Stimulated activated CD4-positive, alpha-beta T cell treated with anti-CD3 and anti-CD28 coated beads, Interleukin-1b, Interleukin-23, amount 100 ng/mL, for 24 hours (primary cell): ENCODE results near the gene ADAMTSL1.
"Not testable (repeated sequence)": the region's sequence is repeated elsewhere in the genome, so short reads cannot be mapped to it uniquely, and the experiment has no call there.

Source experiments
- DNase-seq, 4 experiments: peaks; one replicate each; pipeline ENCODE4 v3.0.0-alpha.2; 2020; ENCODE audit warnings: low read depth in 4 of 4, low spot score in 1 of 4

The ADAMTSL1 gene

DNA sequence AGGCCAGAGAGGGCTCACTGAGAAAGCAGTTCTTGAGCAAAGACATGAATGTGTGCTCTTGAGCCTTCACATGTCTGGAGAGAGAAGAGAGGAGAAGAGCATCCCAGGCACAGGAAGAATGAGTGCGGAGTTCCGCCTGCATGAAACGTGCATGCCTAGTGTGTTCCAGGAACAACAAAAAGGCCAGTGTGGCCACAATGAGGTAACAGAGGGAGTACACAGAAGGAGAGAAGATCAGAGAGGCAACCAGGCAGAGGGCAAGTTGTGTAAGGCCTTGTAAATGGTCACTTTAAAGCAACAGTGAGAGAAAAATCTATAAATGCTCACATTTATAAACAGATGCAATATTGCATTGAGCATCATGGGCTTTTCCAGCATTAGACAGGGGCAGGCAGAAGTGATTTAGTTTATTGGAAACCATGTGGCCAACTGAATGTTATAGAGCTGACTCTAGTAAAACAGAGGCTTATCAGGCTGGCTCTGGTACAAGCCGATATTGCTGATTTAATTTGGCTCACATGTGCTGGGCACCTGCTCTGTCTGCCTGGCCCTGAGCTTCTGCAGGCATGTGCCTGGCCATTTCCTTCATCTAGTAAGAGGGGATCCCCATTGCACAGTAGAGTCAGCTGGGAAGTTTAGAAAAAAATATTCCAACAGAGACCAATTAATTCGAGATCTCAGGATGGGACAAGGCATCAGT is 373.8 kb downstream of the ADAMTSL1 start:
- no peak for DNase-seq

DNA sequence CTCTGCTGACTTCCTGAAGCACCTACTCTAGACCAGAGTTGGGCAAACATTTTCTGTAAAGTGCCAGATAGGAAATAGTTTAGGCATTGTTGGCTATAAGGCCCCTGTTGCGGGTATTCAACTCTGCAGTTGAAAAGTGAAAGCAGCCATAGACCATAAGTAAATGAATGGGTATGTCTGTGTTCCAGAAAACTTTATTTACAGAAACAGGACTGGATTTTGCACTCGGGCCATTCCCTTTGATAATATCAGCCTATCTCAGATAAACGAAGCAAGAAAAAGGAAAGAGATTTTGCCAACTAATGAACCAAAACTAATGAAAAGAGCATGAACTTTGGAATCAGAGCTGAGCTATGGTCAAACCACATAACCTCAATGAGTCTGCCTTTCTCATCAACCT is 374.7 kb downstream of the ADAMTSL1 start:
- DNase-seq: no peak

DNA sequence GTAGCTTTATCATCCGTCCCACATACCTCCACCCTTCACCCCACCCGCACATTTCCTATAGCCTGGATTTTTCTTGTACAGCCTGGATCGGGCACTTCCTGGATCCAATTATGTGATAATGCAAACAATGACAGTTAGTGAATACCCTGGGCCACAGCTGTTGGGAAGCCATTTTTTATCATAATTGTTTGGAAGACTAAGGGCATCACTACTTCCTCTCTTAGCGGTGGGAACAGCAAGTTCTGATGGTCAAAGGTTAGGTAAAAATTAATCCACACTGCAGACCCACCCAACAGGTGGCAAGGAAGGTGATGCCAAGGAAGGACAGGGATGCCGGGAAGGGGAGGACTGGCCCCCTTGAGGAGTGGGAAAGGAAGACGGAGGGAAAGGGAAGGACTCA is 375.3 kb downstream of the ADAMTSL1 start:
- DNase-seq: no peak

DNA sequence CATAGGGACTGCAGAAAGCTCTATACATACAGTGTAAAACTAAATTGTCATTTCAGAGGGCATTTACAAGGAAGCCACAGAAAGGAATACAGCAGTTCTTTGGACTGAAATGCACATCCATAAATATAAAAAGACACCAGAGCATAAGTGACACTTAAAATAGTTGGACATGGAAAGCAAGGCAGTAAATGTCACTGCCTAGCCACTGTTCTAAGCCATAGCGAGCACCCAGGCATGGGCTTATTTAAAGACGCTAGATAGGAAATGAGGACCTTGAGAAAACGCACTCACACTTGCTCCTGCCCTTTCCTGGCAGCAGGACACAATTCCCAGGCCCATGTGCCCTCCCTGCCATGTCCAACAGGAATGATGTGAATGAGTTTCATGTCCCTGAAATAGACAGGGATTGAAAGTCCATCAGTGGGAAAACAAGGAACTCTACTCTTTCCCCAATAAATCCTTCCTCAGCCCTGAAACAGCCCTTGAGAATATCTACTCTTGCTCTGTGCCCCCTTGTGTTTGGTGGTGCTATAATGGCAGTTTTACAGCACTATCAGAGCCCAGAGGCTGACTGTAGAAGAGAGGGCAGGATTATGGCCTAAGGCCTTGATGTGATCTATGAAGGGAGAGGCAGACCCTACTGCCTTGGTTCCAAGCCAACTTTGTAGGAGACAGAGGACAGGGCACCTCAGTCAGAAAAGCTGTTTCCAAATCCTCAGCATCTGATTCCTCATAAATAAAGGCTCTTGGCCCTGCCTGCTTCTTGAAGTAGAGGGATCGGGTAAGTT is 376.1 kb downstream of the ADAMTSL1 start:
- no peak for DNase-seq

DNA sequence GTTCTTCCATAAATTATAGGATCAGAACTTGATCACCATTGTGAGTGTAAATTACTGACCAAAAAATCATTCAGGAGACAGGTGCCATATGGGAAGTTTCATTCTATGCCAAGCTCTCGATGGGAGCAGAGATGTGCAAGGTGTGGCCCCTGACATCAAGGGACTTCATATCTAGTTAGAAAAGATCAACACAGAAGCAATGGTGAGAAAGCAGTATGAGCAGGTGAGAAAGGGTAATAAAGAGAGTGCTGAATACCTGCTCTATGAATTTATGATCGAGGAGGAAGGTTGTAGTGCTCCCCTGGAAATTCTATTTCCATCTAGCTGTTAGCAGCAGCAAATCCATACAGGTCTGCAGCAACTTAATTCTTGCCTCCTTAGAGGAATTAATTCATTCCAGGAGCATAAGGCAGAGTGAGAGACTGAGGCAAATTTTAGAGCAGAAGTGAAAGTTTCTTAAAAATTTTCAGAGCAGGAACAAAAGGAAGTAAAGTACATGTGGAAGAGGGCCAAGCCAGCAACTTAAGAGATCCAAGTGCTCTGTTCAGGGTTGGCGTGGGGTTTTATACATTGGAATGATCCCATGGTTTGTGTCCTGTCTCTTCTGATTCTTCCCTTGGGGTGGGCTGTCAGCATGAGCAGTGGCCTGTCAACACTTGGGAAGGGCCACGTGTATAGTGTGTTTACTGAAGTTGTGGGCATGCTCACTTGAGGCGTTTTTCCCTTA is 377.3 kb downstream of the ADAMTSL1 start:
- DNase-seq: no peak

DNA sequence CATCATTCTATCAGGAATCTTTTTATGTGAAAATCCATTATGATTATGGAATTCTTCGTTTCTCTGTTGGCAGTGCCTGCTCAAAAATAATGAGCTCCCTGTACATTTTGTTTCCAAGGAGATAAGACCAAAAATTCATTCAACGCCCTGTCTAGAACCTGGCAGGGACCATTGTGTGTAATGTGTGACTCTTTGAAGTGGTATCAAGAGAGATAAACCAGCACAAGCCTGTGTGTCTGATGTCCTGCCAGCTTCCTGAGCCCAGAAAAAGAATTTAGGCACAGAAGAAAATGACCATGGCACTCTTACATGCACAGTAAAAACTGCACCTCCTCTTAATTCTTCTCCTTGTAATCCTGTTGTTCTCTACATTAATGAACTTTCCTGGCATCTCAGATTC is 381.7 kb downstream of the ADAMTSL1 start:
- no peak for DNase-seq

DNA sequence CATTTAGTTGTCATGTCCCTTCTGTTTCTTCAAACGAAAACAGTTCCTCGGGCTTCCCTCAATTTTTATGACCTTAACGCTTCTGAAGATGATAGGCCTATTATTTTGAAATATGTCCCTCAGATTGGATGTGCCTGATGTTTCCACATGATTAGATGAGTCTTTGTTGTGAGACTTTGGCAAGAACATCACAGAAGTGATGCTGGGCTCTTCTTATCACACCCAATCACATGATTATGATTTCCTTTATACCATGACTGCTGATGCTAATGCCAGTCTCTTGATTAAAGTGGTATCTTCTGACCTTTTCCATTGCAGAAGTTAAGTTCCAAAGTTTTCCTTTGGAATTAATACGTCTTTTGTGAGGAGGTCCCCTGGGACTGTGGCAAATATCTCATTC is 383.4 kb downstream of the ADAMTSL1 start:
- DNase-seq: no peak

DNA sequence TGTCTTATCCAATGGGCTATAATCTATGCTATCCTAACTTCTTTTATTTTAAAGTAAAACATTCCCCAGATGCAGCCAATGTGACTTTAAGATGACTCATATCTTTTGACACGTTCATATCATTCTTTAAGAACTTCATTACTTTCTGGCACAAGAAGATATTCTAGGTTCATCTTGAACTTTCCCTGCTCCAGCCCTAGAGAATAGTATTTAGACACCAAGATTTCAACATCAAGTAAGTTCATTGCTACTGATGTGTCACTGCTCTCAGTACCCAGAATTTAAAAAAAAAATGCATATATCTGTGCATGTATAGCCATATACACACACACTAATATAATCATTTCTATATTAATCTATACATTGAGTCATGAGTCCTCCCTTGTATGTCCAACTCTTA is 383.8 kb downstream of the ADAMTSL1 start:
- DNase-seq: no peak

DNA sequence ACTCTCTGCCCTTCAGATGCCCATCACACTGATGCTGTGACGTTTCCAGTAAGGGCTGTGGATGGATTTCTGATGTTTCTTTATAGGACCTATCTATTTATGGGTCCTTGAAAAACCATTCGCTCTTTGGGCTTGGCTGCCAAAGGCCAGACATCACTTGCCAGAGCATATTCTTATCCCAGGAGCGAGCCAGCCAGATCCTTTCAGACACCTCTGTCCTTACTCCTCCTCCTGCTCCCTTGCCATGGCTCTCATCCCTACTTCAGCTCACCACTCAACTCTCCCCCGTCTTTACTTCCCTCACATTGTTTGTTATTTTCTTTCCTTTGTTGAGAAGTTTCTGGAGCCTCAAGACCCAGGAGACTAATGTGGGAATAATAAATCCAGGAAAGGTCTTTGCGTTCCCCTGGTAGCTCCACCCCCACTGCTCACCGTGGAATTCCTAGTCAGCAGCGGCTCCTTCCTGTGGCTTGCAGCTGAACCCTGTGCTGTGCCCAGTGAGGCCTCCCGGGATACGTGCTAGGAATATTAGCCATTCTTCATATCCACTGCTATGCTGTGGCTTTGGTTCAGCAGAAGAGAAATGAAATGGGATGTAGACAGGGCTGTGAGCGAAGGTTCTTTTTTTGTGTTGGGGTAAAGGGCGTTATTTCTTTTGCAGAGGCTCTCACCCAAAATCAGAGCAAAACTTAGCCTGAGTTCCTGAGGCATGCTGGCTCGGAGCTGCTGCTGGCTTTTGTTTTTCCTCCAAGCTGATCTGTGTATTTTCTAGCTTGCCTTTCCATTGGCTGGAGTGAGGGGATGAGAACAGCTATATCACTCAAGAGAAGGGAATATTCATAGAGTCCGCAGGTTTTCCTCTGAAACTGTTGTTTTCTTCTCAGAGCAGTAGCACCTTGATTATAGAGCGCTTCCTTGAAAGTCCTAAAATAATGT is 387.9 kb downstream of the ADAMTSL1 start:
- no peak for DNase-seq

DNA sequence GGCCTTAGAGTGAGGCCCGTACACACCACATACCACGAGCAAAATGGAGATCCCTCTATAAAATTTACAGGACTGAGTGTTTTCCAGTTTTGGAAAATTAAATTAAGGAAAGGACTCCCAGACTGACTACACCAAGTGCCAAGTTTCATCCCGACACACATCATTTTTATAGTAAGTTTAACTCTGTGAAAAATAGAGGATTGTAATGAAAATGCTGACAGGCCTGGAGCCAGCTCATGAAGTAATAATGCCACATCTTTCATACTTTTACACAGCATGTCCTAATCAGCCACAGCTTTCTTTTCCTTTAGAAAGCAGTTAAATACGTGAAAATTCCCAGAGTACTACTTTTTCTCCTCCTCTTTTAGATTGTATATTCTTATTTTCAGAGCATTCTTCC is 389.8 kb downstream of the ADAMTSL1 start:
- DNase-seq: no peak

DNA sequence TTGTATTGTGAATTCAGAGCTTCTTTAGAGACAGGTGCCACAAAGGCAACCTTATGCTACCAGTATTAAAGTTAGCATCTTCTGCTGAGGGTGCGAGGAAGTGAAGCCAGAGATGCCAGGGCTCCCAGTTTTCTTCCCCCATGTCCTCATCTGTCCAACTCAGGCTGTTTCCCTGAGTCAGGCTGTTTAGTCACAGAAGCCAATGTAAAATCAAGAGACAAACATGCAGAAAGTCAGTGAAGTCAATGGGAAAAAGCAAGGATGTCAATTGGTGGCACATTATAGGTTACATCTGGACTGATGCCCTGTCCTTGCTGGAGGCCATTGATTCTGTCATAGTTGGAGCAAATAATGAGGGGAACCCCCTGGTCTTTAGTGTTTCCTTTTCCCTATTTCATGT is 390.6 kb downstream of the ADAMTSL1 start:
- DNase-seq: no peak

DNA sequence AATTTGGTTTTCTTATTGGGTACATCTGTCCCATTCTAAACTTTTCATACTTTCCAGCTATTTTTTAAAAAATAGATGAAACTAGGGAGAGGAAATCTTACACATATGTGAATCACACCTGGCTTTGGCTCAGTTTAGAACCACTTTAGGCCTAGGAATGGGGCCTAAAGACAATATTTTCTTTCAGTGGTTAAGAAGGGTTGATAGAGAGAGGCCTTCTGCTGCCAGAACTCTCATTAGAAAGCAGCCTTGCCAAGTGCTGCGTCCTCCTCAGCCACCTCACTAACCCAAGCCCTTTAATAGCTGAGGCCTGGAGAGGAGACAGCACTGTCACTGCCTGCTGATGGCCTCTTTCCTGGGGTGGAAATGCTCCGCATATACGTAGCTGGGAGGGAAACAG is 391.6 kb downstream of the ADAMTSL1 start:
- DNase-seq: no peak

DNA sequence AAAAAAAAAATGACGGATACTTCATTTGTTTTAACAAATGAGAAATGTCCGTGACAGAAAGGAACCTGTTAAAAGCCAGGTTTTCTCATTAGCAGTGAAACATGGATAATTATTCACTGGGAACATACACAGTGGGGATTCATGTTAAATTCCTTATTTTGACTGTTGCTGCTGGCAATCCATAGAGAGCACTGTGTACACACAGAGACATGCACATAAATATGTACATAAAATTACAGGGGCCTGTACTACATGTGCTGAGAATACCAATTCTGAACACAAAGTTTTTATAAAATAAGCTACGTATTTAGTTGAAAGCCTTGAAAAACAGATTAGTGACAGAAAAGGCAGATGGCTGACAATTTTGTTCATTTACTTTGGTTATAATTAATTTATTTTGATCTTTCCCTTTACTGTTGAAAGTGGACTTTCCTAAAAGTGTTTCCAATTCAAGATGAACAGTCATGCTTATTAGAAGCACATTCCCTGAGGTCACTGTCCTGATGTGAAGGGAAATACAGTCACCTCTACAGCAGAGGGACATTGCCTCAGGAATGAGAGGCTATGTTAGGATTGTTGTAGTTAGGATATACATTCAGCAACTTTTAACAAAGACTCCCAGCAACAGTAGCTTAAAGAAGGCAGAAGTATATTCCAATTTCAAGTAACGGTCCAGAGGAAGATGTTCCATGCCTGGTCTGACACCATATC is 392.3 kb downstream of the ADAMTSL1 start:
- no peak for DNase-seq

DNA sequence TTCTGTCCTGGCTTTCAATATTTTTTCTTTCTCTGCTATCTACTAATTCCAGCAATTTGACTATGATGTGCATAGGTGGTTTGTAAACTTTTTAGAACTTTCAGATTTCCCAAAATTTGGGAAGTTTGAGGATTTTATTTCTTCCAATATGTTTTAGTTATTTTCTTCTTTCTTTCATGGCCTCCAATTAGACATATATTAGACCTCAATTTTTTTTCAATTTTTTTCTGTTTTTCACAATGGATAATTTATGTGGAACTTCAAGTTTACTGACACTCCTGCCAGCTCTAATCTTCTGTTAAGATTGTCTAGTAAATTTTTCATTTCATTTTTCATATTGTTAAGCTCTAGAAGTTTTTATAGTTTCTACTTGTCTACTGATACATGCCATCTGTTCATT is 395.8 kb downstream of the ADAMTSL1 start:
- no peak for DNase-seq

DNA sequence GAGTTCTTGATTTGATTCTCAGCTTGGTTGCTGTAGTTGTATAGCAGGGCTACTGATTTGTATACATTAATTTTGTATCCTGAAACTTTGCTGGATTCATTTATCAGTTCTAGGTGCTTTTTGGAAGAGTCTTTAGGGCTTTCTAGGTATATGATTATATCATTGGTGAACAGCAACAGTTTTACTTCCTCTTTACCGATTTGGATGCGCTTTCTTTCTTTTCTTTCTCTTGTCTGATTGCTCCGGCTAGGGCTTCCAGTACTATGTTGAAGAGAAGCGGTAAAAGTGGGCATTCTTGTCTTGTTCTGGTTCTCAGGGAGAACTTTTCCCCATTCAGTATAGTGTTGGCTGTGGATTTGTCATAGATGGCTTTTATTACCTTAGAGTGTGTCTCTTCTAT is 400.1 kb downstream of the ADAMTSL1 start:
- no peak for DNase-seq

DNA sequence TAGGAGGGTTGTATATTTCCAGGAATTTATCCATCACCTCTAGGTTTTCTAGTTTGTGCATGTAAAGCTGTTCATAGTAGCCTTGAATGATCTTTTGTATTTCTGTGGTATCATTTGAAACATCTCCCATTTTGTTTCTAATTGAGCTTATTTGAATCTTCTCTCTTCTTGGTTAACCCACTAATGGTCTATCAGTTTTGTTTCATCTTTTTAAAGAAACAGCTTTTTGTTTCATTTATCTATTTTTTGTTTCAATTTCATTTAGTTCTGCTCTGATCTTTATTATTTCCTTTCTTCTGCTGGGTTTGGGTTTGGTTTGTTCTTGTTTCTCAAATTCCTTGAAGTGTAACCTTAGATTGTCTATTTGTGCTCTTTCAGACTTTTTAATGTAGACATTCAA is 401.0 kb downstream of the ADAMTSL1 start:
- not testable (repeated sequence) for DNase-seq

DNA sequence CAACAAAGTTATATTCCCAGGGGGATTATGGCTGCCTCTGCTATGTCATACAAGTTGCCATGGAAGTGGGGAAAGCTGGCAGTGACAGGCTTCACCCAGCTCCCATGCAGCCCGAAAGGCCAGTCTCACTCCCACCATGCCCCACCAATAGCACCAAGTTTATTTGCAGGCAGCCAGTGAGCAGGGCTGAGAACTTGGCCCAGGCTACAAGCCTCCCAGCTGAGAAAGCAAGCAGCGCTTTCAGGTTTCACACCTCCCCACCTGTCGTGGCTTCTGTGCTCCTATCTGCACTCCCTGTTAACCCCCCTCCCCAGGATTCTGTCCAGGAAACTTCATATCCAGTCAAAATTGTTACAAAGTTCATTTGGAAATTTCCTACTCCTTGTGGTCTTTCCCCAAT is 404.0 kb downstream of the ADAMTSL1 start:
- no peak for DNase-seq

DNA sequence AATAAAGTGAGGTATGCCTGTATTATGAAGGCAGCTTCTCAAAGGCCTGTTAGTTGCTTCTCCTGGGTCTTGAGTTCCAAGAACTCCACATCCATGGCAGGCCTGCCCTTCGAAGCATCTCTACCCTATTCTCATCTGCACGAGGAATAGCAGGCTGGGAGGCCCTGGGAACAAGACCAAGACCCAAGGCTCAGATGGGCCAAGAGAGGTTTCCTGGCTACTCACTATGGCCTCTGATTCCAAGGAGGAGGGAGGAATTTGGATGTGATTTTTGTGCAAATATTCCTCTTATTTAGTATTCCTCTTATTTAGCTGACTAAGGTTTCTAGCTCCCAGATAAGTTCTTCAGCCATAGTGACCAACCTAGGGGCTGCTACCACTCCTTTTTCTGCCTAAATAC is 407.8 kb downstream of the ADAMTSL1 start:
- no peak for DNase-seq

DNA sequence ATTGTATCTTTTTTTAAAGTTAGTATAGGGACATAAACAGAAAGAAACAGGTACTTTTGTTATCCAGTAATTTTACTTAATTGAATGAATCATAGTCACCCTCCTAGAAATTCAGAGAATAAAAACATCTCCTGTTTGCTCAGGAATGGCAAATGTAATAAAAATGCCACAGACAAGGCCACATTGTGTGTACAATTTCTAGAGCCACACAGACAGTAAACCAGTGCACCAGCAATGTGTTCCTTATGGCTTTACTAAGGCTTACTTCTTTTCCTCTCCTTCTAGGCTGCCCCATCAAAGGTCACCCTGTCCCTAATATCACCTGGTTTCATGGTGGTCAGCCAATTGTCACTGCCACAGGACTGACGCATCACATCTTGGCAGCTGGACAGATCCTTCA is 413.6 kb downstream of the ADAMTSL1 start:
- DNase-seq: no peak

DNA sequence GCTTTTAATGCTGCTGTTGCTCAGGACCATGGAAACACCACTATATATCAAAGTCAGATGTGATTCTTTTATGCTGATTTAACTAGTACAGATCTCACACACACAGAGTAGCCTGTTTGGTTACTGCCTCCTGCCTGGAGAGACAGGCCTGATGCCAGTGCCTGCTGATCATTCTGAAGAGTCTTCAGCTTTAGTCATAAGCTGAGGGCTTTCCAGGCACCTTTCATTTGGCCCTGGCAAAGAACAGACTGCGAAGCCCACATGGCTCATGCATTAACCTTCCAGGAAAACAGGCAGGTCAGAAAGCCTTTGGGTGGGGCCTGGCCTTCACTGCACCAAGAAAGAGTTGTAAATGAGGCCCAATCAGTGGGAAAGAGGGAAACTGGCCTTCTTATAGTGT is 414.3 kb downstream of the ADAMTSL1 start:
- no peak for DNase-seq
